ENCODE results near the gene PMEL. TPM values are rescaled to one million over a fixed set of nuclear protein-coding genes. Genes with fewer than 3 reads are reported as not detected.

The PMEL gene
- polyA plus RNA-seq, 1 donor (not counting 4 experiments of a cell fraction or from before 2014, with no cell fraction given): 1.3 TPM

GRCh38 chr12:55984861-55985260, 19.0 kb upstream of the PMEL start:
- no peak overlapping the region for H3K9ac ChIP-seq (ENCODE audit: control insufficient read depth, extremely low read depth, insufficient read depth, low read length)
- no peak overlapping the region for H2AFZ ChIP-seq (ENCODE audit: control insufficient read depth, low read length)
- peaks cover 12% of the 10 kb centered on the region for H3K79me2 ChIP-seq (ENCODE audit: control insufficient read depth, insufficient read depth, low read length)
- no peak overlapping the region for H3K4me3 ChIP-seq (ENCODE audit: control insufficient read depth in 2 of 3, extremely low read depth in 1 of 3, insufficient read depth in 2 of 3, low read depth in 1 of 3, low read length in 3 of 3)
- no peaks in the 10 kb centered on the region for H3K4me1 ChIP-seq (ENCODE audit: control insufficient read depth, extremely low read depth, insufficient read depth, low read length)
- dilution Hi-C loops (cut with MboI; ENCODE audit: extremely low pct_ligation_motif_present, low sequenced_read_pairs): no loop called here
- H3K27me3 ChIP-seq (ENCODE audit: control insufficient read depth, extremely low read depth, insufficient read depth, low read length): no peaks in the 10 kb centered on the region
- H3K4me2 ChIP-seq (ENCODE audit: control insufficient read depth, extremely low read depth, insufficient read depth, low read depth, low read length): no peak overlapping the region
- H3K36me3 ChIP-seq (ENCODE audit: control insufficient read depth in 2 of 2, extremely low read depth in 1 of 2, insufficient read depth in 2 of 2, low read length in 2 of 2): peaks cover 24% of the 10 kb centered on the region in 2 experiments
- H4K20me1 ChIP-seq (ENCODE audit: control insufficient read depth, extremely low read depth, insufficient read depth, low read length): no peaks in the 10 kb centered on the region
- no peak for FAIRE-seq
- H3K9me3 ChIP-seq (ENCODE audit: control insufficient read depth, low read depth, low read length): no peaks in the 10 kb centered on the region
- H3K27ac ChIP-seq (ENCODE audit: control insufficient read depth, insufficient read depth, low read length): no peak overlapping the region
- DNase-seq (ENCODE audit: low read depth, low spot score): no peak
- no peaks in the 10 kb centered on the region for H3K9me1 ChIP-seq (ENCODE audit: control insufficient read depth, extremely low read depth, insufficient read depth, low read length)
- TF ChIP-seq EZH2 (IDR thresholded peaks at IDR 0.05; ENCODE audit: low read length) (no peak), CTCF (optimal IDR thresholded peaks at IDR 0.05 in 1 of 3, IDR thresholded peaks at IDR 0.05 in 1 of 3, conservative IDR thresholded peaks at IDR 0.05 in 1 of 3; ENCODE audit: extremely low read depth in 1 of 3, insufficient read depth in 2 of 3, low read length in 3 of 3) (no peak)

GRCh38 chr12:55983232-55983842, 17.5 kb upstream of the PMEL start:
- no peaks in the 10 kb centered on the region for H3K9me1 ChIP-seq (ENCODE audit: control insufficient read depth, extremely low read depth, insufficient read depth, low read length)
- no peak for DNase-seq (ENCODE audit: low read depth, low spot score)
- no peaks in the 10 kb centered on the region for H3K9me3 ChIP-seq (ENCODE audit: control insufficient read depth, low read depth, low read length)
- peaks cover 21% of the 10 kb centered on the region for H3K79me2 ChIP-seq (ENCODE audit: control insufficient read depth, insufficient read depth, low read length)
- no peak overlapping the region for H2AFZ ChIP-seq (ENCODE audit: control insufficient read depth, low read length)
- no peak for TF ChIP-seq EZH2 (IDR thresholded peaks at IDR 0.05; ENCODE audit: low read length)
- no peak for TF ChIP-seq CTCF (optimal IDR thresholded peaks at IDR 0.05 in 1 of 3, IDR thresholded peaks at IDR 0.05 in 1 of 3, conservative IDR thresholded peaks at IDR 0.05 in 1 of 3; ENCODE audit: extremely low read depth in 1 of 3, insufficient read depth in 2 of 3, low read length in 3 of 3)
- H3K27me3 ChIP-seq (ENCODE audit: control insufficient read depth, extremely low read depth, insufficient read depth, low read length): no peaks in the 10 kb centered on the region
- no peak overlapping the region for H3K4me2 ChIP-seq (ENCODE audit: control insufficient read depth, extremely low read depth, insufficient read depth, low read depth, low read length)
- no peak overlapping the region for H3K27ac ChIP-seq (ENCODE audit: control insufficient read depth, insufficient read depth, low read length)
- no peaks in the 10 kb centered on the region for H3K4me1 ChIP-seq (ENCODE audit: control insufficient read depth, extremely low read depth, insufficient read depth, low read length)
- H3K36me3 ChIP-seq (ENCODE audit: control insufficient read depth in 2 of 2, extremely low read depth in 1 of 2, insufficient read depth in 2 of 2, low read length in 2 of 2): peaks cover 17 to 21% of the 10 kb centered on the region in 2 experiments
- dilution Hi-C loops (cut with MboI; ENCODE audit: extremely low pct_ligation_motif_present, low sequenced_read_pairs): no loop called here
- no peak overlapping the region for H3K4me3 ChIP-seq (ENCODE audit: control insufficient read depth in 2 of 3, extremely low read depth in 1 of 3, insufficient read depth in 2 of 3, low read depth in 1 of 3, low read length in 3 of 3)
- no peak for FAIRE-seq
- no peak overlapping the region for H3K9ac ChIP-seq (ENCODE audit: control insufficient read depth, extremely low read depth, insufficient read depth, low read length)
- H4K20me1 ChIP-seq (ENCODE audit: control insufficient read depth, extremely low read depth, insufficient read depth, low read length): no peaks in the 10 kb centered on the region

All from keratinocyte (primary cell).